Gastroesophageal sphincter (tissue), 3 donors: Measurements from ENCODE around the gene KTN1.

ENCODE experiments used
- EP300 ChIP-seq: sonication (generic); formaldehyde crosslinking; IDR thresholded peaks from one replicate; pipeline ENCODE4 v1.6.1; 2017; ENCODE audit warnings: antibody characterized with exemption, mild to moderate bottlenecking
- TF ChIP-seq, protein P1 (sequence below), 4 experiments: fragments of 200-600 bp in 2 of 4; fragments of 450-650 bp in 2 of 4; sonication (generic) in 1 of 4; IDR thresholded peaks; one replicate each; pipeline ENCODE4 v1.5.1; 2017 to 2019; ENCODE audit warnings: antibody characterized with exemption in 4 of 4, mild to moderate bottlenecking in 2 of 4, moderate library complexity in 2 of 4

DNA sequence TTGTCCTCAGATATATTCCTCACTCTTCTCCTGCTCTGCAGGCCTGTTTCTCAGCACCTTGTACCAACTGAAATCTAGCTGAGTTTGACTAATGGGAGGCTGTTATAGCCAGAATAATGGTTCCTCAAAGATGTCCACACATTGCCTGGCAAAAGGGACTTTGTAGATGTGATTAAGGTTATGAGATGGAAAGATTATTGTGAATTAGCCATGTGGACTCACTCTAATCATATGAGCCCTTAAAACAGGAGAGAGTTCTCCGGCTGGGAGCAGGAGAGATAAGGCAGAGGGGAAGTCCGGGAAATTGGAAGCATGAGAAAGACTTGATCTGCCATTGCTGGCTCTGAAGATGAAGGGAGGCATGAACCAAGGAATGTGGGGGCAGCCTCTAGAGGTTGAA, 40.0 kb upstream of the KTN1 start:
- TF ChIP-seq, protein P1, sequence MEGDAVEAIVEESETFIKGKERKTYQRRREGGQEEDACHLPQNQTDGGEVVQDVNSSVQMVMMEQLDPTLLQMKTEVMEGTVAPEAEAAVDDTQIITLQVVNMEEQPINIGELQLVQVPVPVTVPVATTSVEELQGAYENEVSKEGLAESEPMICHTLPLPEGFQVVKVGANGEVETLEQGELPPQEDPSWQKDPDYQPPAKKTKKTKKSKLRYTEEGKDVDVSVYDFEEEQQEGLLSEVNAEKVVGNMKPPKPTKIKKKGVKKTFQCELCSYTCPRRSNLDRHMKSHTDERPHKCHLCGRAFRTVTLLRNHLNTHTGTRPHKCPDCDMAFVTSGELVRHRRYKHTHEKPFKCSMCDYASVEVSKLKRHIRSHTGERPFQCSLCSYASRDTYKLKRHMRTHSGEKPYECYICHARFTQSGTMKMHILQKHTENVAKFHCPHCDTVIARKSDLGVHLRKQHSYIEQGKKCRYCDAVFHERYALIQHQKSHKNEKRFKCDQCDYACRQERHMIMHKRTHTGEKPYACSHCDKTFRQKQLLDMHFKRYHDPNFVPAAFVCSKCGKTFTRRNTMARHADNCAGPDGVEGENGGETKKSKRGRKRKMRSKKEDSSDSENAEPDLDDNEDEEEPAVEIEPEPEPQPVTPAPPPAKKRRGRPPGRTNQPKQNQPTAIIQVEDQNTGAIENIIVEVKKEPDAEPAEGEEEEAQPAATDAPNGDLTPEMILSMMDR (IDR thresholded peaks at IDR 0.05): no peak
- no peak for TF ChIP-seq EP300
